Keratinocyte (primary cell): ENCODE results near the gene TBC1D5. TPM values are rescaled to one million over a fixed set of nuclear protein-coding genes. Genes with fewer than 3 reads are reported as not detected.

ENCODE experiments used
- DNase-seq: peaks from one replicate; pipeline ENCODE4 v3.0.0-alpha.2; 2011; ENCODE audit warnings: low read depth, missing footprints, low spot score
- FAIRE-seq: peaks from 2 replicates; lab custom pipeline; 2011; peaks lifted over from hg19 to GRCh38; lab: Jason Lieb, UNC
- H2AFZ ChIP-seq: 2 replicates; pipeline ENCODE4 v1.6.0; 2012; ENCODE audit warnings: low read length, control low read depth, inconsistent platforms; ENCODE audit not compliant: control insufficient read depth
- H3K27ac ChIP-seq: 2 replicates; pipeline ENCODE4 v1.5.1; 2011; ENCODE audit warnings: low read length; ENCODE audit not compliant: control insufficient read depth, insufficient read depth
- H3K27me3 ChIP-seq: 3 replicates; pipeline ENCODE4 v1.6.0; 2011; ENCODE audit warnings: low read length; ENCODE audit not compliant: control insufficient read depth, insufficient read depth; ENCODE audit errors: extremely low read depth
- H3K36me3 ChIP-seq, 2 experiments: 2 replicates in 1 of 2; 3 replicates in 1 of 2; pipeline ENCODE4 v1.5.1; 2011; ENCODE audit warnings: low read length in 2 of 2, mild to moderate bottlenecking in 1 of 2; ENCODE audit not compliant: control insufficient read depth in 2 of 2, insufficient read depth in 2 of 2; ENCODE audit errors: extremely low read depth in 1 of 2
- H3K4me1 ChIP-seq: 3 replicates; pipeline ENCODE4 v1.5.1; 2011; ENCODE audit warnings: low read length; ENCODE audit not compliant: control insufficient read depth, insufficient read depth; ENCODE audit errors: extremely low read depth
- H3K4me2 ChIP-seq: 3 replicates; pipeline ENCODE4 v1.6.0; 2011; ENCODE audit warnings: low read depth, low read length; ENCODE audit not compliant: control insufficient read depth, insufficient read depth; ENCODE audit errors: extremely low read depth
- H3K4me3 ChIP-seq, 3 experiments: fragments of 200-600 bp in 1 of 3; sonication (generic) in 1 of 3; 2 replicates in 2 of 3; 3 replicates in 1 of 3; pipeline ENCODE4 v1.5.1; 2011 to 2016; ENCODE audit warnings: low read length in 3 of 3, mild to moderate bottlenecking in 3 of 3, control low read depth in 2 of 3, inconsistent platforms in 1 of 3, low read depth in 1 of 3, mixed read lengths in 1 of 3, mixed run types in 1 of 3, moderate library complexity in 1 of 3; ENCODE audit not compliant: control insufficient read depth in 2 of 3, insufficient read depth in 2 of 3; ENCODE audit errors: extremely low read depth in 1 of 3
- H3K79me2 ChIP-seq: 2 replicates; pipeline ENCODE4 v1.6.0; 2012; ENCODE audit warnings: low read length; ENCODE audit not compliant: control insufficient read depth, insufficient read depth
- H3K9ac ChIP-seq: 3 replicates; pipeline ENCODE4 v1.6.0; 2011; ENCODE audit warnings: low read length; ENCODE audit not compliant: control insufficient read depth, insufficient read depth; ENCODE audit errors: extremely low read depth
- H3K9me1 ChIP-seq: 3 replicates; pipeline ENCODE4 v1.6.0; 2011; ENCODE audit warnings: low read length; ENCODE audit not compliant: control insufficient read depth, insufficient read depth; ENCODE audit errors: extremely low read depth
- H3K9me3 ChIP-seq: 2 replicates; pipeline ENCODE4 v1.5.1; 2012; ENCODE audit warnings: low read depth, low read length; ENCODE audit not compliant: control insufficient read depth
- H4K20me1 ChIP-seq: 3 replicates; pipeline ENCODE4 v1.6.0; 2011; ENCODE audit warnings: low read length; ENCODE audit not compliant: control insufficient read depth, insufficient read depth; ENCODE audit errors: extremely low read depth
- EZH2 ChIP-seq: IDR thresholded peaks from one replicate; pipeline ENCODE4 v1.6.1; 2012; ENCODE audit warnings: inconsistent platforms, mild to moderate bottlenecking, low read length, moderate library complexity
- dilution Hi-C: fragments of 300-500 bp; cut with MboI; formaldehyde crosslinking; loops from one replicate; pipeline ENCODE4 v1.7.0; 2020; ENCODE audit warnings: low sequenced_read_pairs; ENCODE audit not compliant: extremely low pct_ligation_motif_present
- polyA plus RNA-seq, 5 experiments: library from polyadenylated mRNA; depleted of rRNA in 3 of 5; stranded (reverse) in 3 of 5; stranded (forward) in 1 of 5; unstranded in 1 of 5; fragments of >200 nt; gene quantifications; 1 replicate in 1 of 5; 2 replicates in 3 of 5; 3 replicates in 1 of 5; pipeline versions ENCODE4 v1.2.1 to v1.2.3, GENCODE V29; 2011 to 2012; ENCODE audit warnings: missing spikeins in 2 of 5, low read depth in 1 of 5, low replicate concordance in 1 of 5
- TF ChIP-seq, protein P1 (sequence below), 3 experiments: IDR thresholded peaks in 1 of 3; conservative IDR thresholded peaks in 1 of 3; optimal IDR thresholded peaks in 1 of 3; 2 replicates in 2 of 3; 3 replicates in 1 of 3; pipeline versions ENCODE3 to v1.5.1; 2011; ENCODE audit warnings: low read length in 3 of 3, mild to moderate bottlenecking in 3 of 3, moderate library complexity in 2 of 3, control low read depth in 1 of 3, inconsistent platforms in 1 of 3; ENCODE audit not compliant: insufficient read depth in 2 of 3; ENCODE audit errors: extremely low read depth in 1 of 3

Gene TBC1D5
- polyA plus RNA-seq, 1 donor (not counting 4 experiments of a cell fraction or from before 2014, with no cell fraction given) = 25.8 TPM

DNA sequence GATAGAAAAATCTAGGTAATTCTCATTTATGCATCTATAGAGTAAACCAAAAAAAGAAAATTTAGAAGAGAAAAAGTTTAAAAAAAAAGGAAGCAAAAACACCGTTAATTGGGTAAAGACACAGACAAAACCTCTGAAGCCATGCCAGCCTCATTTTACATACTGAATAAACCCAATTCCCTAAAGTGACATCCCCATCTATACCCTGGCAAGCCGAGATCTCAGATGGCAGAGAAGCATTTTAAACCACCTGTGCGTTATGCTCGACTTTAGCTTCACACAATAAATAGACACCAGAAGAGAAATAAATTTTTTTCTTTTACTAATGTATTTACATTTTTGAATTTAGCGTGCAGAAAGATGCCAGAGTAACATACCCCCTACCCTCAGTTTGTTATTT lies 475.6 kb downstream of the TBC1D5 start:
- DNase-seq (no peak), FAIRE-seq (no peak)
- Histone ChIP-seq H2AFZ (no peak overlapping the region), H3K36me3 (no peaks in the 10 kb centered on the region), H3K9ac (no peak overlapping the region), H3K9me3 (no peaks in the 10 kb centered on the region), H3K9me1 (no peaks in the 10 kb centered on the region), H3K27ac (no peak overlapping the region), H3K4me2 (no peak overlapping the region), H4K20me1 (no peaks in the 10 kb centered on the region), H3K4me3 (no peak overlapping the region), H3K79me2 (no peaks in the 10 kb centered on the region), H3K27me3 (no peaks in the 10 kb centered on the region), H3K4me1 (peaks cover 1% of the 10 kb centered on the region)
- no peak for TF ChIP-seq EZH2
- TF ChIP-seq, protein P1, sequence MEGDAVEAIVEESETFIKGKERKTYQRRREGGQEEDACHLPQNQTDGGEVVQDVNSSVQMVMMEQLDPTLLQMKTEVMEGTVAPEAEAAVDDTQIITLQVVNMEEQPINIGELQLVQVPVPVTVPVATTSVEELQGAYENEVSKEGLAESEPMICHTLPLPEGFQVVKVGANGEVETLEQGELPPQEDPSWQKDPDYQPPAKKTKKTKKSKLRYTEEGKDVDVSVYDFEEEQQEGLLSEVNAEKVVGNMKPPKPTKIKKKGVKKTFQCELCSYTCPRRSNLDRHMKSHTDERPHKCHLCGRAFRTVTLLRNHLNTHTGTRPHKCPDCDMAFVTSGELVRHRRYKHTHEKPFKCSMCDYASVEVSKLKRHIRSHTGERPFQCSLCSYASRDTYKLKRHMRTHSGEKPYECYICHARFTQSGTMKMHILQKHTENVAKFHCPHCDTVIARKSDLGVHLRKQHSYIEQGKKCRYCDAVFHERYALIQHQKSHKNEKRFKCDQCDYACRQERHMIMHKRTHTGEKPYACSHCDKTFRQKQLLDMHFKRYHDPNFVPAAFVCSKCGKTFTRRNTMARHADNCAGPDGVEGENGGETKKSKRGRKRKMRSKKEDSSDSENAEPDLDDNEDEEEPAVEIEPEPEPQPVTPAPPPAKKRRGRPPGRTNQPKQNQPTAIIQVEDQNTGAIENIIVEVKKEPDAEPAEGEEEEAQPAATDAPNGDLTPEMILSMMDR (optimal IDR thresholded peaks at IDR 0.05 in 1 of 3, IDR thresholded peaks at IDR 0.05 in 1 of 3, conservative IDR thresholded peaks at IDR 0.05 in 1 of 3; ENCODE audit: extremely low read depth in 1 of 3, insufficient read depth in 2 of 3, low read length in 3 of 3) = no peak
- dilution Hi-C loops = no loop called here

DNA sequence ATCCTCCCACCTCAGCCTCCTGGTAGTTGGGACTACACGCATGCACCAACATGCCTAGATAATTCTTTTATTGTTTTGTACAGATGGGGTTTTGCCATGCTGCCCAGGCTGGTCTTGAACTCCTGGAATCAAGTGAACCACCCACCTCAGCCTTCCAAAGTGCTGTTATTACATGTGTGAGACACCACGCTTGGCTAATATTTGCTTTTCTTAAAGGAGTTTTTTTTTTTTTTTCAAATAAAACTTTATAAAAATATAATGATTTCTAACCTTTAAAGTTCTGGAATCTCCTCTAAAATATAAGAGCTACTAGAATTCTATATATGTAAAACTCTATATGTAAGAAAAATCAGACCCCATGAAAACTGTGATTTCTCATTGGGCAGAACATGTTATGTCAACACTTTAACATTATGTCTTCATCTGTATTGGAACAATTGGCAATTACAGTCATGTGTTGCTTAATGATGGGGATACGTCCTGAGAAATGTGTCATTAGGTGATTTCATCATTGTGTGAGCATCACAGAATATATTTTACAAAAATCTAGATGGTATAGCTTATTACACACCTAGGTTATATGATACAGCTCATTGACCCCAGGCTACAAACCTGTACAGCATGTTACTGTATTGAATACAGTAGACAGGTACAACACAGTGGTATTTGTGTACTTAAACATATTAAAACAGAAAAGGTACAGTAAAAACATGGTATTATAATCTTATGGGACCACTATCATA lies 480.6 kb downstream of the TBC1D5 start:
- H2AFZ ChIP-seq = no peak overlapping the region
- dilution Hi-C loops = no loop called here
- H3K9me3 ChIP-seq = no peaks in the 10 kb centered on the region
- no peaks in the 10 kb centered on the region for H3K79me2 ChIP-seq
- DNase-seq (no peak), FAIRE-seq (no peak)
- no peak overlapping the region for H3K4me2 ChIP-seq
- H3K4me3 ChIP-seq = no peak overlapping the region
- no peaks in the 10 kb centered on the region for H3K9me1 ChIP-seq
- TF ChIP-seq, protein P1 (optimal IDR thresholded peaks at IDR 0.05 in 1 of 3, IDR thresholded peaks at IDR 0.05 in 1 of 3, conservative IDR thresholded peaks at IDR 0.05 in 1 of 3; ENCODE audit: extremely low read depth in 1 of 3, insufficient read depth in 2 of 3, low read length in 3 of 3) = no peak
- no peak for TF ChIP-seq EZH2
- H3K27me3 ChIP-seq = no peaks in the 10 kb centered on the region
- no peaks in the 10 kb centered on the region for H4K20me1 ChIP-seq
- H3K9ac ChIP-seq = no peak overlapping the region
- H3K36me3 ChIP-seq = no peaks in the 10 kb centered on the region
- no peak overlapping the region for H3K27ac ChIP-seq
- no peaks in the 10 kb centered on the region for H3K4me1 ChIP-seq
